Measurements from ENCODE around the gene STK24.

The STK24 gene

DNA sequence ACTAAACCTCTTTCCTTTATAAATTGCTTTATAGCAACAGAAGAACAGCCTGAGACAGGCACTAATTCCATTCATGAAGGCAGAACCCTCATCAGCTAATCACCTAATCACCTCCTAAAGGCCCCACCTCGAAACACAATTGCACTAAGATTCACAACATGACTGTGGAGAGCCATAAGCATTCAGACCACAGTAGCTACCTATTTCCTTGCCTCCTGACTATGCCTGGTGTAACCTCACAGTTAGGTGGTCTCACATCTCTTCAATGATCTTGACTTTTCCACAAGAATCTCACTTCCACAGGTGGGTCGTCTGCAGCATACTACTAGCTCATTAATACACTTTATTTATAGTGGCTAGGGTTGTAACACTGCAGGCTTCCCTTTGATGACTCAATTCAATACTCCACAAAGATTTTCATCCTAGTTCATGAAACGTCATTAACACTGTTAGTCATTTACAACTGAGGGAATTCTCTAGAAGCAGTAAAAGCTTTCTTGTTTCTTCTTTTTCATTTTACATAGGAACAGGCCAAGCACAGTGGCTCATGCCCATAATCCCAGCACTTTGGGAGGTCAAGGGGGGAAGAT lies 27.1 kb downstream of the STK24 start:
- DNase-seq, result no peak

DNA sequence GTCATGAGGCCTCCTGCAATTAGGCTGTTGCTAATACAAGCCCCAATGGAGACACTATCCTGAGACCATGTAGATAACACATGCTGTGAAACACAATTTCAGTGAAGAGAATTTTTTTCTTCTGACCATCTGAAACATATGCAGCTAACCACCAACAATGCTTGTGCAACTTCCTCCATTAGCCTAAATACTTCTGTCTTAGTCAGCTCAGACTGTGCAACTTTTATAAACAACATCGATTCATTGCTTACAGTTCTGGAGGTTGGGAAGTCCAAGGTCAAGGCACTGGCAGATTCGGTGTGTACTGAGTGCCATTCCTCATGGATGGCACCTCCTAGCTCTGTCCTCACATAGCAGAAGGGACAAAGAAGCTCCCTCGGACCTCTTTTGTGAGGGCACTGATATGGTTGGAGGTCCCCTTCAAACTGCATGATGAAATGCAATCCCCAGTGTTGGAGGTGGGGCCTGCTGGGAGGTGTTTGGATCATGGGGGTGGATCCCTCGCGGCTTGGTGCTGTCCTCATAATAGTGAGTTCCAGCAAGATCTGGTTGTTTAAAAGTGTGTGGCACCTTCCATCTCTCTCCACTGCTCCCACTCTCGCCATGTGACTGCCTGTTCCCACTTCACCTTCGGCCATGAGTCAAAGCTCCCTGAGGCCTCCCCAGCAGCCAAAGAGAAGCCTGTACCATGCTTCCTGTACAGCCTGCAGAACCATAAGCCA lies 27.7 kb downstream of the STK24 start:
- DNase-seq, result no peak

DNA sequence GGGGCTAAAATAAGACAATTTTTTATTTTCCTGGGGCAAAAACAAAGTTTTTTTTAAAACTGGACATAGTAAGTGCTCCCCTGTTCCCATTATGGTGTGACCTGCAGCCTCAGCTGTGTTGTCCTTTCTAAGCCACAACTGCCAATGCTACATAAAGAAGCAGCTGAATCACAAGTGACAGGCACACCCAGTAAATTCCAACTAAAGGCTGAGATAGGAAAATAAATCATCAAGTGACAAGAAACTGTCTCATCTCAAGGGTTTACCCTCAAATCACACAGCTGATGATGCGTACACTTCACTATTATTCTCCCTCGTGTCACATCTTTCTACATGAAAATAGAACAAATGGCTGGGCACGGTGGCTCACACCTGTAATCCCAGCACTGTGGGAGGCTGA lies 28.7 kb downstream of the STK24 start:
- no peak for DNase-seq

DNA sequence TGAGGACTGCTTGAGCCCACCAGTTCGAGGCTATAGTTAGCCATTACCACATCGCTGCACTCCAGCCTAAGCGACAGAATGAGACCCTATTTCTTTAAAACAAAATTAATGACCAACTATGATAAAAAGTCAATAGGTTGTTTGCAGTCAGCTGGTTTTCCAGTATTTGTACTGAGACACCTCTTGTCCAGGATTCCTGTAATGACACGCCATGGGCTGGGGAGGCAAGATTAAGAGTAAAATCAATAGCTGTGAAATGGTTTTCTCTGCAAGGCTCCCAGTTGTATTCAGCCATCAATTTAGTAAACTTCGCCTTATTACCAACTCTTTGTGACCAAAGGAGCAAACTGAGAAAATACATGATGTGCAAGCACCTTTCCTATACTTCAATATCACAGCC lies 29.5 kb downstream of the STK24 start:
- no peak for DNase-seq

- no peak for DNase-seq
Observed at GRCh38 chr13:98546402-98546801, 30.5 kb downstream of the STK24 start.

GRCh38 chr13:98544104-98544710 lies 32.7 kb downstream of the STK24 start:
- DNase-seq, result no peak

DNA sequence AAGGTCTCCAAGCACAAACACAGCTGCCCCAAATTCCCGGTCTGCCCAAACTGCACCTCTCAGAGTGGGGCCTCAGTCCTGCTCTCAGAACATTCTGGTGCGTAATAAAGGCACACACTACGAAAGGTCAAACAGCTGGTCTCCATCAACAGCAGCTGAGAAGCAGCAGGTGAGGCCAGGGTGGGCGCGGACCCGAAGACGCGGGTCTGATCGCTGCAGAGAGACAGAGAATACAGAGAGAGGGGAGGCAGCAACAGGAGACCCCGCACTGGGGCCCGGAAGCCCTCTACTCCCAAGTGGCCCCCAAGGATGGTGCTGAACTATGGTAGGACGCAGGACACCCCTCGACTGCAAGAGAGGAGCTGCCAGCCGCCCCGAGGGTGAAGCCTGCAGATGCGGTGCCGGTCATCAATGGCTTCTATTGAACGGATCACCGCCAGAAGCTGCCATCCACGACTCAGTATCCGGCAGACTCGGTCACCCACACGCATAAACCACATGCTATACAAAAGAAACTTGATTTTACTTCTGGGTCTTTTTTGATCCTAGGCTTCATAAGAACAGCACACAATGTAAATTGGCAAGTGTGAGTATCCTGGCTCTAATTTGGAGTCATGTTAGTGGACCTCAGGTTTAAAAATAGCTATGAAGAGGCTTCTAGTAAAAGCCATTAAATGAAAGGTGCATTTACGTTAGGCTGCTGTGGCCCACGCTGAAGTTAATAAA lies 33.4 kb downstream of the STK24 start:
- DNase-seq, result no peak

- DNase-seq, result peak; percentile 15
Observed at GRCh38 chr13:98542568-98543377, 34.1 kb downstream of the STK24 start.

- DNase-seq, result no peak
Observed at GRCh38 chr13:98541701-98542203, 35.2 kb downstream of the STK24 start.

GRCh38 chr13:98541191-98541590 lies 35.7 kb downstream of the STK24 start:
- DNase-seq, result peak; percentile 15

GRCh38 chr13:98540476-98540875 lies 36.4 kb downstream of the STK24 start:
- DNase-seq, result no peak

- no peak for DNase-seq
Observed at GRCh38 chr13:98539666-98540065, 37.2 kb downstream of the STK24 start.

- no peak for DNase-seq
Observed at GRCh38 chr13:98538876-98539275, 38.0 kb downstream of the STK24 start.

DNA sequence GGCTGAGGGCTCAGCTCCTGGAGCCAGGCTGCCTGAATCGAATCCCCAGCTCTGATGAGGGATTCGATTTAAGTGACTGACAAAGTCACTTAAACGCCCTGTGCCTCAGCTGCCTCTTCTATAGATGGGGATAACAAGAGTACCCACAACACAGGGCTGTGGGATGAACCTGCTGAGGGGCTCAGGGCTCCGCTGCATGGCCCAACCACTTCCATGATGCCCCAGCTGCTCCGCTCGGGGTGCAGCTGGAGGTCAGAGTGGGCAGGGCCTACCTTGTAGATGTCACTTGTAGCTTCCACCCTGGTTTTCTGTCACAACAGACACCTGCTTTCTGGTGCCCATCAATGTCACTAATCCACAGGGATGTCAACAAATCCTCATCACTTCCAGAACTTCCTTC lies 39.2 kb downstream of the STK24 start:
- DNase-seq, result no peak

DNA sequence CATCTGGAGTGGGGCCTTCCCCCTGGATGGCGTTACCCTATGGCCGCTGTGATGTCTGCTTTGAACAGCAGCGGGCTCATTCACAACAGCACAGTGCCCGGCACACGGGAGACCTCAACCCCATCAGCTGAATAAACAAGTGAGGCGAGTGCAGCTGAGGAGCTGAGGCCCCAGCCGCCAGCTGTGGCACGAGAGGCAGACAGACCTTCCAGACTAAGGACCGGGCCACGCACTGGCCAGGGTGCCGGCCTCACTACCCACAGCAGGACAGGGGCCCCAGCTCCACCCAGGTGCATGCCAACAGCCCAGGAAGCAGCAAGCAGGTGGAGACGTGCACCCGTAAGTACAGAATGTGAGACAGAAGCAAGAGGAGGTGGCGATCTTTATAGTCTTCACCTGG lies 39.6 kb downstream of the STK24 start:
- no peak for DNase-seq

GRCh38 chr13:98536729-98537128 lies 40.2 kb downstream of the STK24 start:
- DNase-seq, result no peak

DNA sequence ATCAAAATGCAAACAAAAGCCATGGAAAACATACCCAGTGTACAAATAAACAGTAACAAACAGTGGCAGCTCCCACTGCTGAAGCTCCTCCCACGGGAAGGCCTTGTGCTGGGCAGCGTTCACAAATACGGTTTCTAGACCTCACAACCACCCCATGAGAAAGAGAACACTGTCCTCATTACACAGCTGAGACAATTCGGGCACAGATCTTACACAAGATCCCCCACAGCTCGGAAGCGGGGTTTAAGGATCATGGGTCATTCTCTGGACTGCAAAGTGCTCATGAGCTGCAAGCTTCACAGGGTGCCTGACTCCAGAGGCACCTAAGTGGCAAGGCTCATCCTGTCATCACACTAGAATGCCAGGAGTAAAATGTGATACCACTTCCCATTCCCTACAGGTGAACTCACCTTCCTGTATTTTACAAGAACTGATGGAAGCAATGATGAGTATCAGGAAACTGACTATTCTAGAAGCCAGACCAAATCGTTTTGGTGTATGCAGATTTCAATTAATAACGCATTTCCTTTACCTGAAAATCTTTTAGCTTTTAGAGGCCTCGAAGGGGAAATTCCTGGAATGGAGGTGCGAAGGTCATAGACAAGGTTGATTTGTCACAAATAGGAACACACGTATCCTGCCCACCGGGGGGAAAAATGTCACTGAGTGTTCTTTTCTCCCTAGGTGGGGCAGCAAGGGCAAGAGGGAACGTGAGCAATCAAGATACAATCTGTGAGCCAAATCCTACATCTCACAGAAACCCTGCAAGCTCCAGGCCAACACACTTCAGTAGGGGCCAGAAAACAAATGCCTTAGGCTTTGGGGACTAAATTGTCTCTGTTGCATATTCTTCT lies 41.2 kb downstream of the STK24 start:
- no peak for DNase-seq

DNA sequence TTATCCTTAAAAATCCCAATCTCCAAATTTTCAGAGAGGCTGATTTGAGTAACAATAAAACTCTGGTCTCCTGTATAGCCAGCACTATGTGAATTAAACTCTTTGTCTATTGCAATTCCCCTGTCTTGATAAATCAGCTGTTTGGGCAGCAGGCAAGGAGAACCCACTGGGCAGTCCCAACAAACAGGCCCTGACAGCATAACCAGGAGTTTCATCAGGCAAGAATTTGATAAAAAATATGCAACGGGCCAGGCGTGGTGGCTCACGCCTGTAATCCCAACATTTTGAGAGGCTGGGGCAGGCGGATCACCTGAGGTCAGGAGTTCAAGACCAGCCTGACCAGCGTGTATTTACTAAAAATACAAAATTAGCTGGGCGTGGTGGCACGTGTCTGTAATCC lies 42.1 kb downstream of the STK24 start:
- no peak for DNase-seq

GRCh38 chr13:98533912-98534311 lies 43.0 kb downstream of the STK24 start:
- no peak for DNase-seq

DNA sequence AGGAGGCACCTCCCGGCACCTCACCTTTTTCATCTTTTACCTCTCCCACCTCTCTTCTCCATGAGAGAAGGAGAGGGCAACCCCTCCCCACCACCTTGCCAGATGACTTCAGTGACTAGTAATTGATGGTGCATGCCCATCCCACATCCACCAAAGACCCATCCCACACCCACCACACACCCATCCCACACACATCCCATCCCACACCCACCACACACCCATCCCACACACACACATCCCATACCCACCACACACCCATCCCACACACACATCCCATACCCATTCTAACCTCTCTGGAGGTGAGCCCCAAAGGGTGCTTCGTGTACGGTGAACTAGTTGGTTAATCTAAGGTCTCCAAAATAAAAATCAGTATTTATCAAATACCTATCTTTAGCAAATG lies 44.7 kb downstream of the STK24 start:
- no peak for DNase-seq

GRCh38 chr13:98530217-98530616 lies 46.7 kb downstream of the STK24 start:
- no peak for DNase-seq

DNA sequence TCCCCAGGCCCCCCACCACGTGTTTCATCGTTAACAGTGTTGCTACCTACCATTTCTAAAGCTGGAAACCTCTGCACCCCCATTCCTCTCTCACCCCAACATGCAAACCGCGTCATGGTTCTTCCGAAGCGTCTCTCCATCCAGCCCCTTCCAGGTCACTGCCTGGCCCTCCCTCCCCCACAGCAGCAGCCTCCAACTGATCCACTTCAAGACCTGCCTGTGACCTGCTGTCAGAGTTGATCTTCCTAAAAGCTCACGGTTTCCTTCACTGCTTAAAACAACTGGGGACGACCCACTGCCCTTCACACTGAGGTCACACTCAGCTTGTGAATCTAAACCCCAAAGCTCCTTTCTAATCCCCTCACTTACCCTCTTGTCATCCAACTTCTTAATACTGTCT lies 47.7 kb downstream of the STK24 start:
- DNase-seq, result no peak
